ENCODE results near the gene CLIC3.

CLIC3 gene

DNA sequence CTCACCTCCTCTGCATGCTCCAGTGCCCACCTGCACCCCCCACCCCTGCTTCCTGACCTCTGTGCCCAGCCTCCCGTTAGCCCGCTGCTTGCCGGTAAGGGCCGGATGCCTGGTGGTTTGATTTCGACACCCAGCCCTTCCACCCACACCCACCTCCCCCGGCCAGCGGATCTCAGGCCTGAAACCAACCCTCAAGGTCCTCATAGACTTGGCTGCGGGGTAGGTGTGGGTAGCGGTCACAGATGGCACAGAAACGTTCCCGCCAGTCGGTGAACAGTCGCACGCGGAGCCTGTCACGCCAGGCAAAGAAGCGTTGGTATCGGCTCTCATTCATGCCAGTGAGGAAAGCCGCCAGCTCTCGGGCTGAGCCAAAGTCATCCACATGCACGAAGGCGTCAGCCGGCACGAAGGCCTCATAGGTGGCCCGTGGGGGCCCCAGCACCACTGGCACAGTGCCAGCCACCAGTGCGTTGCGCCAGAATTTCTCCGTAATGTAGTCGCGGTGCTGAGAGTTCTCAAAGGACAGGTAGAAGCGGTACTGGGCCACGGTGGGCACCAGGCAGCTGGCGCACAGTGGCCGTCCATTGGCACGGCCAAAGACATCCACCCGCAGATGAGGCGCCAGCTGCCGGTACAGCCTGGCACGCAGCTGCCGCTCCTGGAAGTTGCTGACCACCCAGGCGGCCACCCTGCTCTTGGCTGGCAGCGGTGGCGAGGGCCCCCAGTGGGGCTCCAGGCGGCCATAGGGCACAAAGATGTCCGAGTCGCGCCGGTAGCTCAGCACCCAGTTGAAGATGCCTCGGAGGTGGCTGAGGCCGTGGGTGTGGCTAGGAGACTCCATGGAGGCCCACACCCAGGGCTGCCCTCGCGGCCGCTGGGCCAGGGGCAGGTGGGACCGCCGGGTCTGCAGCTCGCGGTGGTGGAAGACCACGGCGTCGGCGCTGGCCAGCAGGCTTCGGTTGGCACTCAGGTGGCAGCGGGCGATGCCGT is 34.5 kb upstream of the CLIC3 start:
- no peak for DNase-seq (ENCODE audit: low read depth)
- TF ChIP-seq, protein P1, sequence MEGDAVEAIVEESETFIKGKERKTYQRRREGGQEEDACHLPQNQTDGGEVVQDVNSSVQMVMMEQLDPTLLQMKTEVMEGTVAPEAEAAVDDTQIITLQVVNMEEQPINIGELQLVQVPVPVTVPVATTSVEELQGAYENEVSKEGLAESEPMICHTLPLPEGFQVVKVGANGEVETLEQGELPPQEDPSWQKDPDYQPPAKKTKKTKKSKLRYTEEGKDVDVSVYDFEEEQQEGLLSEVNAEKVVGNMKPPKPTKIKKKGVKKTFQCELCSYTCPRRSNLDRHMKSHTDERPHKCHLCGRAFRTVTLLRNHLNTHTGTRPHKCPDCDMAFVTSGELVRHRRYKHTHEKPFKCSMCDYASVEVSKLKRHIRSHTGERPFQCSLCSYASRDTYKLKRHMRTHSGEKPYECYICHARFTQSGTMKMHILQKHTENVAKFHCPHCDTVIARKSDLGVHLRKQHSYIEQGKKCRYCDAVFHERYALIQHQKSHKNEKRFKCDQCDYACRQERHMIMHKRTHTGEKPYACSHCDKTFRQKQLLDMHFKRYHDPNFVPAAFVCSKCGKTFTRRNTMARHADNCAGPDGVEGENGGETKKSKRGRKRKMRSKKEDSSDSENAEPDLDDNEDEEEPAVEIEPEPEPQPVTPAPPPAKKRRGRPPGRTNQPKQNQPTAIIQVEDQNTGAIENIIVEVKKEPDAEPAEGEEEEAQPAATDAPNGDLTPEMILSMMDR (conservative IDR thresholded peaks at IDR 0.05; ENCODE audit: control insufficient read depth, insufficient read depth, low read depth, low read length): no peak
- H3K4me3 ChIP-seq (ENCODE audit: control insufficient read depth, low read depth, low read length): no peak overlapping the region

GRCh38 chr9:137030006-137030405 is 33.6 kb upstream of the CLIC3 start:
- DNase-seq (ENCODE audit: low read depth): no peak
- H3K4me3 ChIP-seq (ENCODE audit: control insufficient read depth, low read depth, low read length): no peak overlapping the region

DNA sequence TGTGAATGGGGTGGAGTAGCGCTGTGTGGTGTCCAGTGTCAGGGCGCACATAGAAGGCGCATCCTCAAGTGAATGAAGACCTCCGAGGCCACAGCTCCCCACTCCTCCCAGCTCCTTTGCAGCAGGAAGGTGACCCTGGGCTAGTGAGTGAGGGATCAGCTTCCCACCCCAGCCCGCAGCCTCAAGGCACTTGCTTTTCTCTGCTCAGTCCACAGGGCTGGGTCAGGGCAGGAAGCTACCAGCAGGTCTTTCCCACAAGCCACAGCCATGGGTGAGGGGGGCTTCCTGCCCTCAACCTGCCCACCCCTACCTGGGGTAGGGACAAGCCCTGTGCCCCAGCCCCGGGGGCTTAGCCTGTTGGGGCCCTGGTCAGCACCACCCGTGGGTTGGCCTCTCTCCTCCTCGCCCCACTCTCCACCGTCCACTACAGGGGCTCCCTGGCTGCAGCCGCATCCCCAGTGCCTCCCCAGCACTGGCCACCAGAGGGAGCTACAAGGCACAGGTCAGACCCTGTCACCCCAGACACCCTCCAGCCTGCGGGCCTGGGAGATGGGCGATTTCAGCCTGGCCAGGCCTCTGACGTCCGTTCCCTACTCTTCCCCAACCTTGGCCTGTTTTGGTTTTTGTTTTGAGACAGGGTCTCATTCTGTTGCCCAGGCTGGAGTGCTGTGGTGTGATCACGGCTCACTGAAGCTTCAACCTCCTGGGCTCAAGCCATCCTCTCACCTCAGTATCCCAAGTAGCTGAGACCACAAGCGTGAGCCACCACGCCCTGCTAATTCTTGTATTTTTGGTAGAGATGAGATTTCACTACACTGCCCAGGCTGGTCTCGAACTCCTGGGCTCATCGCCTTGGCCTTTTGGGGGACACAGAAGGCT is 32.9 kb upstream of the CLIC3 start:
- no peak overlapping the region for H3K4me3 ChIP-seq (ENCODE audit: control insufficient read depth, low read depth, low read length)
- TF ChIP-seq, protein P1 (conservative IDR thresholded peaks at IDR 0.05; ENCODE audit: control insufficient read depth, insufficient read depth, low read depth, low read length): peak; percentile 84
- DNase-seq (ENCODE audit: low read depth): peak; percentile 51

More at GRCh38 chr9:137030006-137030405, 33.6 kb upstream of the CLIC3 start:
- TF ChIP-seq, protein P1 (conservative IDR thresholded peaks at IDR 0.05; ENCODE audit: control insufficient read depth, insufficient read depth, low read depth, low read length): no peak

DNA sequence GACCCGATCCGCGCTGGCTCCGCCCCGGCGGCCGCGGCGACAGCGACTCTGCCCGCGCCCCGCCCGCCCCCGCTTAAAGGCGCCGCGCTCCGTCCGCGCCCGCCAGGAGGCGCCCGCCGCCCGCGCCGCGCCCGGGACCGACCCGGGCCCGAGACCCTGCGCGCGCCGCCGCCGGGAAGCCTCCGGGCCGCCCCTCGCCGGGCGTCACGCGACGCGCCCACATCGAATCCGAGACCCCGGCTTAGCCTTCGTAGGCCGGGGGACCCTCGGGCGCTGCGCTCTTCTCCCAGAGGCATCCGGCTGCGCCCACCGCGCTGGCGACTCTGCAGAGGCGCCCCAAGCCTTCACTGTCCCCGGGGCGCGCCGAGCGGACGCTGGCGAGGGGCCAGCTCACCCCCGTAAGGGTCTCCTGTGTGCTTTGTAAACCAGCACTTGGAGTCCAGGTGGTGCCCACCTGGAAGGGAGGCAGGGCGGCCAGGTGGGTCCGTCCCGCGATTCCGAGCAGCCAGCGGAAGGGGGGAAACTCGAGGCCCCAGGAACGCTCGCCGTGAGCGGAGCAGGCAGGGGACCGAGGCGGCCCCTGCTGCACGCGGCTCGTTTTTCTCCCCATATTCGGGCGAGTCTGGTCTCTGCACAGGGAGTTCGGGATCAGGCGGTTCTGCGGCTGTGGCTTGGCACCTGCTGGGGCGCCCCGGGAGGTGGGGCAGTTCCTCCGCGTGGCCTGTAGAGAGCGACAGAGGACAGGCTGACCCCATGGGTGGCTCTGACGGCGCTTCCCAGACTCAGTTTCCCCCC is 32.1 kb upstream of the CLIC3 start:
- TF ChIP-seq, protein P1 (conservative IDR thresholded peaks at IDR 0.05; ENCODE audit: control insufficient read depth, insufficient read depth, low read depth, low read length): peak; percentile 21
- no peak for DNase-seq (ENCODE audit: low read depth)
- peak overlapping the region; percentile 29 for H3K4me3 ChIP-seq (ENCODE audit: control insufficient read depth, low read depth, low read length)

DNA sequence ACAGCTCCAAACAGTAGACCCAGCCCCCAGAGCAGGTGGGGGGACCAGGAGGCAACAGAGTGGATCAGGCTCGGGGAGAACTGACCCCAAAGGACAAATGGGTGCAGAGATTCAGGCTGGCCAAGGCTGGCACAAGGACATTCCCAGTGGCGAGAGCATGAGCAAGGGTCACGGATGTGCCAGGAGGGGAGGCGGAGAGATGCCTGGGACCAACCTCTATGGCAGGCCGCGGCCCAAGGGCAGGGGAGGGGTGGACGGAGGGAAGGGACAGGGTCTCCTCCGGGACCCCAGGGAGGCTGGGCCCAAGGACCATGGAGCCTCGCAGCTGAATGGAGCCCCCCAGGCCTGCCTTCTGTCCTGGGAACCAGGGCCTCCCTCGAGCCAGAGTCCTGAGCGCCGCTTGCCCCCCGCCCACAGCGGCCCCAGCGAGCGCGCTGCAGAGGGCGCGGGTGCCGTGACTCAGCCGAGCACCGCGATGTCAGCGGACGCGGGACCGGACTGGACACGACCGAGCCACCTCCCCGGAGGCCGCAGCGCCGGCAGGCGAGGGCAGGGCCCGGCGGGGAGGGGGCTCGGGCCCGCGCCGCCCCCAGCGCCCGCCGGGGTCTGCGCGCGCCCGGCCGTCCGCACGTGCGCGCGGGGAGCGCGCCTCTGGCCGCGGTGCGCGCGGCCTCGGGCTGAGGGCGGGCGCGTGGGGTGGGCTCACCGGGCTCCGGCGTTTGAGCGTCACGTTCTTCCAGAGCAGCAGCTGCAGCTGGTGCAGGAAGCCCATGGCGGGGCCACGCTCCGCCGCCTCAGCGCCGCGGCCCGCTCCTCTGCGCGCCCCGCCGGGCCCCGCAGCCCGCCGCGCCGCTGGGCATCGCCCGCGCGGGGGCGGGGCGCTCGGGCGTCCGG is 31.2 kb upstream of the CLIC3 start, which contains the start of gene ABCA2:
Gene ABCA2, minus strand, starts transcription at position 869 of the 894 bp plus-strand sequence. Its CDS starts 97 bp downstream, at position 772.
- peak within 1 kb of the TSS; percentile 43 for H3K4me3 ChIP-seq (ENCODE audit: control insufficient read depth, low read depth, low read length)
- TF ChIP-seq, protein P1 (conservative IDR thresholded peaks at IDR 0.05; ENCODE audit: control insufficient read depth, insufficient read depth, low read depth, low read length): no peak

More for the DNA sequence above, 31.2 kb upstream of the CLIC3 start, which contains the start of gene ABCA2:
- no peak for DNase-seq (ENCODE audit: low read depth)

Data from fibroblast of mammary gland (primary cell).